PC-3 (cell line): ENCODE measurements around the gene S100A8.

Experiments
- CTCF ChIP-seq: fragments of 300-600 bp; sonication (generic); conservative IDR thresholded peaks from 2 replicates; pipeline ENCODE4 v1.5.1; 2017; ENCODE audit warnings: antibody characterized with exemption, low read depth, mild to moderate bottlenecking, low read length
- EZH2 ChIP-seq: fragments of 300-600 bp; sonication (generic); IDR thresholded peaks from one replicate; pipeline ENCODE4 v1.6.1; 2017; ENCODE audit warnings: antibody characterized with exemption, mild to moderate bottlenecking, low read length; ENCODE audit not compliant: unreplicated experiment
- EZH2phosphoT487 ChIP-seq: fragments of 300-600 bp; sonication (generic); IDR thresholded peaks from 2 replicates; pipeline ENCODE4 v1.6.1; 2018; ENCODE audit warnings: mild to moderate bottlenecking, antibody characterized with exemption, low read length, borderline replicate concordance

GRCh38 chr1:153438599-153438998 lies 47.7 kb upstream of the S100A8 start:
- no peak for TF ChIP-seq EZH2
- no peak for TF ChIP-seq CTCF
- TF ChIP-seq EZH2phosphoT487, result no peak
